Suprapubic skin (tissue), 4 donors: Measurements from ENCODE around the gene PIGS.

Experiments
- EP300 ChIP-seq: sonication (generic); formaldehyde crosslinking; IDR thresholded peaks from one replicate; pipeline ENCODE4 v1.6.1; 2017; ENCODE audit warnings: antibody characterized with exemption
- POLR2A ChIP-seq, 2 donors: fragments of 450-650 bp; IDR thresholded peaks; one replicate each; pipeline ENCODE4 v1.6.1; 2017; ENCODE audit warnings: antibody characterized with exemption in 2 of 2, mild to moderate bottlenecking in 2 of 2, moderate library complexity in 2 of 2
- POLR2AphosphoS5 ChIP-seq, 3 donors: sonication (generic); formaldehyde crosslinking; IDR thresholded peaks; one replicate each; pipeline ENCODE4 v1.6.1; 2017; ENCODE audit warnings: antibody characterized with exemption in 3 of 3
- TF ChIP-seq, protein P1 (sequence below), 2 donors: fragments of 200-600 bp in 1 of 2; fragments of 450-650 bp in 1 of 2; sonication (generic) in 1 of 2; IDR thresholded peaks; one replicate each; pipeline ENCODE4 v1.5.1; 2016 to 2019; ENCODE audit warnings: antibody characterized with exemption in 2 of 2, mild to moderate bottlenecking in 1 of 2, moderate library complexity in 1 of 2

DNA sequence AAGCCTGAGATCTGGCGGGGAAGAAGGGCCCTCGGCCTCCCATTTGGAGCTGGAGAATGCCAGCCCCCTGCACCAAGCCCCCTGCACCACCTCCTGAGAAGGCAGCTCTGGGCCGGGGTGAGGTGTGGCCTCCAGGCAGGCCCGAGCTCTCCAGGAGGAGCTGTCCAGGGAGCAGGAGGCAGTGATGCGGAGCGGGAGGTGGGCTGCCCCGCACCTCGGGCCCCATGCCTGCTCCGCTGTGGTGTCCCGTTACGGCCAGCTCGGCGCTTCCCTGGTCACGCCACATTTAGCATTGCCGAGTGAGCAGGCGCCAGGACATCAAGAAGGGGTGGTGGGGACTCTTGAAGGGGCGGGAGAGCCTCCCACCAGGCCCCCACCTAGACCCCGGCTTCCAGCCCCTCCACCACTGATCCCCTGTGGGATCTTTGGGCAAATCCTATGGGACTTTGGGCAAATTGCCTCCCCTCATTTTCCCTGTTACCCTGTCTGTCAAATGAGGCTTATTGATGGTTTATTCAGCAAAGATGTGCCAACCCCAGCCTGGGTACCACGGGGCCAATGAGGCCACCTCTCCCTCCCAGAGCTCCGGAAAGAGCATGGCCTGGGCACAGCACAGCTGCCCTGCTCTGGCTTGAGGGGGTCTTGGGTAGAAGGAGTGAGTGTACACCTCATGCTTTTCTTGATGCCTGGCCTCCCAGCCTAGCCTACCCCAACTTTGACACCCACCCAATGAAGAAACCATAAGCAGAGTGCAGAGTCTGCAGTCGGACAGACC, 49.8 kb downstream of the PIGS start:
- TF ChIP-seq, protein P1, sequence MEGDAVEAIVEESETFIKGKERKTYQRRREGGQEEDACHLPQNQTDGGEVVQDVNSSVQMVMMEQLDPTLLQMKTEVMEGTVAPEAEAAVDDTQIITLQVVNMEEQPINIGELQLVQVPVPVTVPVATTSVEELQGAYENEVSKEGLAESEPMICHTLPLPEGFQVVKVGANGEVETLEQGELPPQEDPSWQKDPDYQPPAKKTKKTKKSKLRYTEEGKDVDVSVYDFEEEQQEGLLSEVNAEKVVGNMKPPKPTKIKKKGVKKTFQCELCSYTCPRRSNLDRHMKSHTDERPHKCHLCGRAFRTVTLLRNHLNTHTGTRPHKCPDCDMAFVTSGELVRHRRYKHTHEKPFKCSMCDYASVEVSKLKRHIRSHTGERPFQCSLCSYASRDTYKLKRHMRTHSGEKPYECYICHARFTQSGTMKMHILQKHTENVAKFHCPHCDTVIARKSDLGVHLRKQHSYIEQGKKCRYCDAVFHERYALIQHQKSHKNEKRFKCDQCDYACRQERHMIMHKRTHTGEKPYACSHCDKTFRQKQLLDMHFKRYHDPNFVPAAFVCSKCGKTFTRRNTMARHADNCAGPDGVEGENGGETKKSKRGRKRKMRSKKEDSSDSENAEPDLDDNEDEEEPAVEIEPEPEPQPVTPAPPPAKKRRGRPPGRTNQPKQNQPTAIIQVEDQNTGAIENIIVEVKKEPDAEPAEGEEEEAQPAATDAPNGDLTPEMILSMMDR (IDR thresholded peaks at IDR 0.05), result no peak
- TF ChIP-seq POLR2A (IDR thresholded peaks at IDR 0.05) (no peak), POLR2AphosphoS5 (IDR thresholded peaks at IDR 0.05) (no peak), EP300 (no peak)
